Measurements from ENCODE around the gene SHANK2.

- TF ChIP-seq, protein P1, sequence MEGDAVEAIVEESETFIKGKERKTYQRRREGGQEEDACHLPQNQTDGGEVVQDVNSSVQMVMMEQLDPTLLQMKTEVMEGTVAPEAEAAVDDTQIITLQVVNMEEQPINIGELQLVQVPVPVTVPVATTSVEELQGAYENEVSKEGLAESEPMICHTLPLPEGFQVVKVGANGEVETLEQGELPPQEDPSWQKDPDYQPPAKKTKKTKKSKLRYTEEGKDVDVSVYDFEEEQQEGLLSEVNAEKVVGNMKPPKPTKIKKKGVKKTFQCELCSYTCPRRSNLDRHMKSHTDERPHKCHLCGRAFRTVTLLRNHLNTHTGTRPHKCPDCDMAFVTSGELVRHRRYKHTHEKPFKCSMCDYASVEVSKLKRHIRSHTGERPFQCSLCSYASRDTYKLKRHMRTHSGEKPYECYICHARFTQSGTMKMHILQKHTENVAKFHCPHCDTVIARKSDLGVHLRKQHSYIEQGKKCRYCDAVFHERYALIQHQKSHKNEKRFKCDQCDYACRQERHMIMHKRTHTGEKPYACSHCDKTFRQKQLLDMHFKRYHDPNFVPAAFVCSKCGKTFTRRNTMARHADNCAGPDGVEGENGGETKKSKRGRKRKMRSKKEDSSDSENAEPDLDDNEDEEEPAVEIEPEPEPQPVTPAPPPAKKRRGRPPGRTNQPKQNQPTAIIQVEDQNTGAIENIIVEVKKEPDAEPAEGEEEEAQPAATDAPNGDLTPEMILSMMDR (IDR thresholded peaks at IDR 0.05; ENCODE audit: low read length): no peak
- TF ChIP-seq EZH2 (IDR thresholded peaks at IDR 0.05; ENCODE audit: borderline replicate concordance, low read length): no peak
These were observed 29.9 kb downstream of the SHANK2 start for GRCh38 chr11:71222318-71223080.

All from OCI-LY1 (cell line).